KMS-11 (cell line): ENCODE results near the gene TMEM52.

Experiments
- H2AFZ ChIP-seq: fragments of 200-600 bp; sonication (generic); 2 replicates; pipeline ENCODE4 v1.6.1; 2016; ENCODE audit warnings: antibody characterized with exemption, mixed run types, low read depth
- H3K27ac ChIP-seq: fragments of 200-600 bp; sonication (generic); 2 replicates; pipeline ENCODE4 v1.6.1; 2016; ENCODE audit warnings: mild to moderate bottlenecking, mixed run types
- H3K27me3 ChIP-seq: fragments of 200-600 bp; sonication (generic); 2 replicates; pipeline ENCODE4 v1.6.1; 2017; ENCODE audit warnings: mild to moderate bottlenecking, low read depth, mixed run types, moderate library complexity; ENCODE audit not compliant: insufficient read depth
- H3K36me3 ChIP-seq: fragments of 200-600 bp; sonication (generic); 2 replicates; pipeline ENCODE4 v1.6.1; 2017; ENCODE audit warnings: mild to moderate bottlenecking, mixed run types; ENCODE audit not compliant: insufficient read depth
- H3K4me1 ChIP-seq: fragments of 200-600 bp; sonication (generic); 2 replicates; pipeline ENCODE4 v1.6.1; 2016; ENCODE audit warnings: mild to moderate bottlenecking, low read depth, mixed run types; ENCODE audit not compliant: poor library complexity, severe bottlenecking
- H3K4me2 ChIP-seq: fragments of 200-600 bp; sonication (generic); 2 replicates; pipeline ENCODE4 v1.7.0; 2016; ENCODE audit warnings: mild to moderate bottlenecking, mixed run types
- H3K4me3 ChIP-seq: fragments of 200-600 bp; sonication (generic); IDR thresholded peaks from 2 replicates; pipeline ENCODE4 v1.6.1; 2017; ENCODE audit warnings: low read depth, low read length, mixed read lengths; ENCODE audit not compliant: insufficient read depth
- H3K79me2 ChIP-seq: fragments of 200-600 bp; sonication (generic); 2 replicates; pipeline ENCODE4 v1.6.1; 2016; ENCODE audit warnings: low read depth, mixed run types; ENCODE audit not compliant: insufficient read depth
- H3K9ac ChIP-seq: fragments of 200-600 bp; sonication (generic); 2 replicates; pipeline ENCODE4 v1.6.1; 2016; ENCODE audit warnings: mild to moderate bottlenecking, mixed run types
- H4K20me1 ChIP-seq: fragments of 200-600 bp; sonication (generic); 2 replicates; pipeline ENCODE4 v1.6.1; 2016; ENCODE audit warnings: mild to moderate bottlenecking, mixed run types; ENCODE audit not compliant: insufficient read depth
- TF ChIP-seq, protein P1 (sequence below): fragments of 200-600 bp; sonication (generic); conservative IDR thresholded peaks from 2 replicates; pipeline ENCODE4 v1.6.1; 2017; ENCODE audit warnings: low read depth, mild to moderate bottlenecking, antibody characterized with exemption, low read length, moderate library complexity, mixed read lengths

TMEM52 gene

DNA sequence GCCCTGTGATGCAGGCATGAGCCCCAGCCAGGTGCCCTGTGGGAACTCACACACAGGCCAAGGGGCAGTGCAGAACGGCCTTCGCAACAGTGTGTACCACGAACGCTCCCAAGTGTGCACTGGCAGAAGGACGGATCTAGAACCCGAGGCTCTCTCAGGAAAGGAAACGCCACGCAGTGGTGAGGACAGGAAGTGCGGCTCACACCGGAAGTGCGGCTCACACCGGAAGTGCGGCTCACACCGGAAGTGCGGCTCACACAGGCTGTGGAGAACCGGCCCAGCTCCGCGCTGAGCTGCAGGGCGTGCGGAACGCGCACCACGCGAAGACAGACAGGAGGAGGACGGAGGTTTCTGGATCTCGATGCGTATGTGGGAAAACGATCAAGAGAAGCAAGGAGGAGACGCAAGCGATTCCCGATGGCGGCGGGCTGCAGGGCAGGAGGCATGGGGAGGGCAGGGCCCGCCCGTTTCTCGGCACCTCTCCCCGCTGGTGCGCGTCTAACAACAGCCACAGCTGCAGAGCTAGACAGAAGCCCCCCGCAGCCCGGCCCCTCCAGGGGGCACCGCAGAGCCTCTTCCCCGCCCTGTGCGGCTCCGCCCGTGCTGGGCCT, 35.9 kb upstream of the TMEM52 start:
- Histone ChIP-seq H3K27me3 (peaks cover 99% of the 10 kb centered on the region), H3K79me2 (no peaks in the 10 kb centered on the region), H4K20me1 (no peaks in the 10 kb centered on the region), H3K9ac (no peak overlapping the region), H3K4me3 (no peak overlapping the region), H3K4me1 (no peaks in the 10 kb centered on the region), H3K36me3 (no peaks in the 10 kb centered on the region), H3K4me2 (no peak overlapping the region), H2AFZ (no peak overlapping the region), H3K27ac (no peak overlapping the region)
- TF ChIP-seq, protein P1, sequence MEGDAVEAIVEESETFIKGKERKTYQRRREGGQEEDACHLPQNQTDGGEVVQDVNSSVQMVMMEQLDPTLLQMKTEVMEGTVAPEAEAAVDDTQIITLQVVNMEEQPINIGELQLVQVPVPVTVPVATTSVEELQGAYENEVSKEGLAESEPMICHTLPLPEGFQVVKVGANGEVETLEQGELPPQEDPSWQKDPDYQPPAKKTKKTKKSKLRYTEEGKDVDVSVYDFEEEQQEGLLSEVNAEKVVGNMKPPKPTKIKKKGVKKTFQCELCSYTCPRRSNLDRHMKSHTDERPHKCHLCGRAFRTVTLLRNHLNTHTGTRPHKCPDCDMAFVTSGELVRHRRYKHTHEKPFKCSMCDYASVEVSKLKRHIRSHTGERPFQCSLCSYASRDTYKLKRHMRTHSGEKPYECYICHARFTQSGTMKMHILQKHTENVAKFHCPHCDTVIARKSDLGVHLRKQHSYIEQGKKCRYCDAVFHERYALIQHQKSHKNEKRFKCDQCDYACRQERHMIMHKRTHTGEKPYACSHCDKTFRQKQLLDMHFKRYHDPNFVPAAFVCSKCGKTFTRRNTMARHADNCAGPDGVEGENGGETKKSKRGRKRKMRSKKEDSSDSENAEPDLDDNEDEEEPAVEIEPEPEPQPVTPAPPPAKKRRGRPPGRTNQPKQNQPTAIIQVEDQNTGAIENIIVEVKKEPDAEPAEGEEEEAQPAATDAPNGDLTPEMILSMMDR = no peak

DNA sequence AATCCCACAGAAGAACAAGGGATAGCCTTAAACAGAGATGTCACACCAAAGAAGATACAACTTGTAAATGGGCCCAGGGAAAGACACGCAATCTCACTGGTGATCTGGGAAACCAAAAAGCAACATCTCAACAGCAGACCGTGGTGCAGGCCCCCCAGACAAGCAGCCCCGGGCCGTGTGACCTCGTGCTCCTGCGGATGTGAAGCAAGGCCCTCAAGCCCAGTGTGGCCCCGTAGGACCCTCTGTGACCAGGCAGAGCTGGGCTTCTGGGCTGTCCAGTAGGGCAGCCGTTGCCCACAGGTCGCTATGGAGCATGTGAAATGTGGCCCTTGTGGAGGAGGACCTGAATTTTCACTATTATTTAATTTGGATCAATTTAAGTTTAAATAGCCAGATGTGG, 34.9 kb upstream of the TMEM52 start:
- H3K79me2 ChIP-seq = no peaks in the 10 kb centered on the region
- H3K27me3 ChIP-seq = peaks cover 99% of the 10 kb centered on the region
- no peak overlapping the region for H3K9ac ChIP-seq
- no peak overlapping the region for H3K27ac ChIP-seq
- no peaks in the 10 kb centered on the region for H4K20me1 ChIP-seq
- TF ChIP-seq, protein P1 = no peak
- H3K4me2 ChIP-seq = no peak overlapping the region
- no peaks in the 10 kb centered on the region for H3K36me3 ChIP-seq
- no peak overlapping the region for H3K4me3 ChIP-seq
- no peaks in the 10 kb centered on the region for H3K4me1 ChIP-seq
- no peak overlapping the region for H2AFZ ChIP-seq

DNA sequence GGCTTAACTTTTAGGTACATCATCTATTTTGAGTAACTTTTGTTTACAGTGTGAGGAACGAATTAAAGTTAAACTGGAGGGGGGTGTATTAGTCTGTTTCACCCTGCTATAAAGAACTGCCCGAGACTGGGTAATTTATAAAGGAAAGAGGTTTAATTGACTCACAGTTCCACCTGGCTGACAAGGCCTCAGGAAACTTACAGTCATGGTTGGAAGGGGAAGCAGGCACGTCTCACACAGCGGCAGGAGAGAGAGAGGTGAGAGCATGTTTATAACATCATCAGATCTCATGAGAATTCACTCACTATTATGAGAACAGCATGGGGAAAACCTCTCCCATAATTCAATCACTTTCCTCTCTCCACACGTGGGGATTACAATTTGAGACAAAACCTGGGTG, 31.9 kb upstream of the TMEM52 start:
- Histone ChIP-seq H3K79me2 (no peaks in the 10 kb centered on the region), H3K9ac (no peak overlapping the region), H3K4me2 (no peak overlapping the region), H3K27me3 (peaks cover 91% of the 10 kb centered on the region), H3K4me1 (no peaks in the 10 kb centered on the region), H3K4me3 (no peak overlapping the region), H3K36me3 (no peaks in the 10 kb centered on the region), H4K20me1 (no peaks in the 10 kb centered on the region), H2AFZ (no peak overlapping the region), H3K27ac (no peak overlapping the region)
- TF ChIP-seq, protein P1 = no peak

DNA sequence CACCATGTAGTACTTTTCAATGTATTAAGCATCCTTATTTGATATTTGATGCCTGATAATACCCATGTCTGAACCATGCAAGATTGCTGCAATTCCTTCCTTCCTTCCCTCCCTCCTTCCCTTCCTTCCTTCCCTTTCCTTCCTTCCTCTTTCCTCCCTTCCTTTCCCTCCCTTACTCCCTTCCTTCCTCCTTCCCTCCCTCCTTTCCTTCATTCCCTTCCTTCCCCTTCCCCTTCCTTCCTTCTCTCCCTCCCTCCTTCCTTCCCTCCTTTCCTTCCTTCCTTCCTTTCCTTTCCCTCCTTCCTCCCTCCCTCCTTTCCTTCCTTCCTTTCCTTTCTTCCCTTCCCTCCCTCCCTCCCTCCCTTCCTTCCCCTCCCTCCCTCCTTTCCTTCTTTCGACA, 29.7 kb upstream of the TMEM52 start:
- TF ChIP-seq, protein P1 = no peak
- no peaks in the 10 kb centered on the region for H3K79me2 ChIP-seq
- H3K27ac ChIP-seq = no peak overlapping the region
- H2AFZ ChIP-seq = no peak overlapping the region
- H3K9ac ChIP-seq = no peak overlapping the region
- peaks cover 87% of the 10 kb centered on the region for H3K27me3 ChIP-seq
- no peaks in the 10 kb centered on the region for H3K36me3 ChIP-seq
- H3K4me2 ChIP-seq = no peak overlapping the region
- H3K4me3 ChIP-seq = no peak overlapping the region
- H4K20me1 ChIP-seq = no peaks in the 10 kb centered on the region
- no peaks in the 10 kb centered on the region for H3K4me1 ChIP-seq
